Stimulated activated naive CD8-positive, alpha-beta T cell treated with anti-CD3 and anti-CD28 coated beads, Interleukin-15, Interleukin-2, amounts not matched to agents 100 U/mL and 50 U/mL, for 24 hours (primary cell): ENCODE measurements around the gene ADH7.
"Not testable (repeated sequence)": the region's sequence is repeated elsewhere in the genome, so short reads cannot be mapped to it uniquely, and the experiment has no call there.

ENCODE experiments used
- ATAC-seq: fragments of 150-1000 bp; cut with Tn5 transposase; one replicate; pipeline ENCODE4 v1.10.0; 2021
- DNase-seq: peaks from one replicate; pipeline ENCODE4 v3.0.0; 2021

The ADH7 gene

GRCh38 chr4:99415762-99416161, 19.4 kb downstream of the ADH7 start:
- not testable (repeated sequence) for ATAC-seq, DNase-seq

- not testable (repeated sequence) for ATAC-seq, DNase-seq
These were observed 20.2 kb downstream of the ADH7 start for GRCh38 chr4:99414902-99415301.

GRCh38 chr4:99414401-99414800, 20.7 kb downstream of the ADH7 start:
- DNase-seq (no peak), ATAC-seq (no peak)

GRCh38 chr4:99413140-99413539, 22.0 kb downstream of the ADH7 start:
- ATAC-seq: no peak
- DNase-seq: no peak

GRCh38 chr4:99411041-99411440, 24.1 kb downstream of the ADH7 start:
- ATAC-seq (no peak), DNase-seq (no peak)

GRCh38 chr4:99410075-99410474, 25.1 kb downstream of the ADH7 start:
- ATAC-seq (no peak), DNase-seq (no peak)

GRCh38 chr4:99408346-99408745, 26.8 kb downstream of the ADH7 start:
- ATAC-seq (no peak), DNase-seq (no peak)

GRCh38 chr4:99405433-99406115, 29.6 kb downstream of the ADH7 start:
- DNase-seq: peak; percentile 67
- ATAC-seq: no peak

GRCh38 chr4:99404595-99405287, 30.4 kb downstream of the ADH7 start:
- DNase-seq (peak; percentile 7), ATAC-seq (peak; percentile 75)

GRCh38 chr4:99403380-99404184, 31.6 kb downstream of the ADH7 start:
- ATAC-seq (no peak), DNase-seq (no peak)

- ATAC-seq: no peak
- no peak for DNase-seq
These were observed 32.4 kb downstream of the ADH7 start for GRCh38 chr4:99402765-99403164.

- DNase-seq (no peak), ATAC-seq (no peak)
These were observed 34.3 kb downstream of the ADH7 start for GRCh38 chr4:99400831-99401230.

- DNase-seq: no peak
- no peak for ATAC-seq
These were observed 36.1 kb downstream of the ADH7 start for GRCh38 chr4:99399017-99399416.

GRCh38 chr4:99395595-99396364, 39.4 kb downstream of the ADH7 start:
- ATAC-seq (no peak), DNase-seq (no peak)

GRCh38 chr4:99394896-99395295, 40.2 kb downstream of the ADH7 start:
- DNase-seq (no peak), ATAC-seq (no peak)

- ATAC-seq (no peak), DNase-seq (no peak)
These were observed 45.1 kb downstream of the ADH7 start for GRCh38 chr4:99390055-99390454.

GRCh38 chr4:99389606-99390005, 45.5 kb downstream of the ADH7 start:
- DNase-seq (no peak), ATAC-seq (no peak)

- DNase-seq (no peak), ATAC-seq (no peak)
These were observed 51.2 kb downstream of the ADH7 start for GRCh38 chr4:99383833-99384392.

- ATAC-seq (no peak), DNase-seq (no peak)
These were observed 51.7 kb downstream of the ADH7 start for GRCh38 chr4:99383399-99383798.

GRCh38 chr4:99382745-99383360, 52.3 kb downstream of the ADH7 start:
- ATAC-seq (no peak), DNase-seq (no peak)

GRCh38 chr4:99381588-99382175, 53.5 kb downstream of the ADH7 start:
- DNase-seq (no peak), ATAC-seq (no peak)
